ENCODE measurements around the gene CDH23.

GRCh38 chr10:71714031-71714410 lies 317.3 kb downstream of the CDH23 start:
- no peak for TF ChIP-seq CTCF (IDR thresholded peaks at IDR 0.05)
- TF ChIP-seq POLR2AphosphoS5 (IDR thresholded peaks at IDR 0.05) = no peak

All from upper lobe of left lung (tissue), 4 donors.